Smooth muscle cell (in vitro differentiated cells): ENCODE measurements around the gene P2RY14. TPM values are rescaled to one million over a fixed set of nuclear protein-coding genes. Genes with fewer than 3 reads are reported as not detected.

Experiments
- DNase-seq: peaks from one replicate; lab custom pipeline; 2025; ENCODE audit not compliant: unreplicated experiment; lab: John Stamatoyannopoulos, UW
- H2AFZ ChIP-seq: fragments of 200-600 bp; sonication (generic); 2 replicates; pipeline ENCODE4 v1.6.0; 2016; ENCODE audit warnings: antibody characterized with exemption, low read depth, mild to moderate bottlenecking
- H3F3A ChIP-seq: fragments of 200-600 bp; sonication (generic); 2 replicates; pipeline ENCODE4 v1.6.0; 2017; ENCODE audit warnings: antibody characterized with exemption, low read depth
- H3K27ac ChIP-seq: fragments of 200-600 bp; sonication (generic); 2 replicates; pipeline ENCODE4 v1.5.1; 2016; ENCODE audit warnings: low read depth, mild to moderate bottlenecking
- H3K27me3 ChIP-seq: fragments of 200-600 bp; sonication (generic); 2 replicates; pipeline ENCODE4 v1.6.1; 2016; ENCODE audit warnings: low read depth, mild to moderate bottlenecking
- H3K36me3 ChIP-seq: fragments of 200-600 bp; sonication (generic); 2 replicates; pipeline ENCODE4 v1.5.1; 2016; ENCODE audit warnings: low read depth
- H3K4me1 ChIP-seq: fragments of 200-600 bp; sonication (generic); 2 replicates; pipeline ENCODE4 v1.5.1; 2016; ENCODE audit warnings: low read depth
- H3K4me2 ChIP-seq: fragments of 200-600 bp; sonication (generic); 2 replicates; pipeline ENCODE4 v1.6.0; 2016; ENCODE audit warnings: mild to moderate bottlenecking
- H3K4me3 ChIP-seq: fragments of 200-600 bp; sonication (generic); 2 replicates; pipeline ENCODE4 v1.5.1; 2016; ENCODE audit warnings: mild to moderate bottlenecking
- H3K79me2 ChIP-seq: fragments of 200-600 bp; sonication (generic); 2 replicates; pipeline ENCODE4 v1.6.0; 2016; ENCODE audit warnings: low read depth, mild to moderate bottlenecking
- H3K9ac ChIP-seq: fragments of 200-600 bp; sonication (generic); 2 replicates; pipeline ENCODE4 v1.6.0; 2016; ENCODE audit warnings: low read depth
- H3K9me3 ChIP-seq: fragments of 200-600 bp; sonication (generic); replicated peaks from 2 replicates; pipeline ENCODE4 v1.5.1; 2016; ENCODE audit warnings: low read depth
- H4K20me1 ChIP-seq: fragments of 200-600 bp; sonication (generic); 2 replicates; pipeline ENCODE4 v1.6.0; 2016; ENCODE audit warnings: low read depth
- CTCF ChIP-seq: fragments of 200-600 bp; sonication (generic); IDR thresholded peaks from 2 replicates; pipeline ENCODE4 v1.5.1; 2017; ENCODE audit warnings: borderline replicate concordance, mild to moderate bottlenecking, antibody characterized with exemption; ENCODE audit not compliant: insufficient read depth, poor library complexity, severe bottlenecking
- WGBS: methylation state at CpG from one replicate; pipeline ENCODE4 v1.1.7; 2016; ENCODE audit warnings: low lambda C conversion rate; 5-methylcytosine and 5-hydroxymethylcytosine counted together
- polyA plus RNA-seq: library from polyadenylated mRNA; unstranded; fragments of >200 nt; fragmentation: Nextera tagmentation; extraction: Ambion mirVana; gene quantifications from 2 replicates; pipeline ENCODE4 v1.2.1, GENCODE V29; 2016
- total RNA-seq: library from RNA; depleted of rRNA; stranded (reverse); fragments of >200 nt; gene quantifications from 2 replicates; pipeline ENCODE4 v1.2.3, GENCODE V29; 2014

Gene P2RY14
- total and polyA plus RNA-seq, 2 experiments from 2014 or later: not detected

- Histone ChIP-seq H3K9ac (no peak overlapping the region), H3K4me2 (no peak overlapping the region), H3K4me3 (no peak overlapping the region), H3K27me3 (no peaks in the 10 kb centered on the region), H3F3A (no peaks in the 10 kb centered on the region), H3K36me3 (no peaks in the 10 kb centered on the region), H3K4me1 (no peaks in the 10 kb centered on the region), H3K9me3 (no peaks in the 10 kb centered on the region), H3K79me2 (no peaks in the 10 kb centered on the region), H3K27ac (no peak overlapping the region), H2AFZ (peak overlapping the region; percentile 16), H4K20me1 (no peaks in the 10 kb centered on the region)
- WGBS: 62% methylated on average over 5 of the region's 5 CpGs
- no peak for TF ChIP-seq CTCF
- no peak for DNase-seq
Observed at GRCh38 chr3:151182349-151183079, 95.8 kb downstream of the P2RY14 start.

GRCh38 chr3:151178208-151178845, 100.0 kb downstream of the P2RY14 start:
- no peaks in the 10 kb centered on the region for H3K36me3 ChIP-seq
- no peak overlapping the region for H3K9ac ChIP-seq
- H3K9me3 ChIP-seq: no peaks in the 10 kb centered on the region
- no peak overlapping the region for H3K4me2 ChIP-seq
- H3K27me3 ChIP-seq: no peaks in the 10 kb centered on the region
- no peak for TF ChIP-seq CTCF
- H4K20me1 ChIP-seq: no peaks in the 10 kb centered on the region
- H3K4me3 ChIP-seq: no peak overlapping the region
- no peak overlapping the region for H3K27ac ChIP-seq
- no peaks in the 10 kb centered on the region for H3K79me2 ChIP-seq
- no peaks in the 10 kb centered on the region for H3K4me1 ChIP-seq
- WGBS: 78% methylated on average over 2 of the region's 2 CpGs
- no peak overlapping the region for H2AFZ ChIP-seq
- DNase-seq: no peak
- H3F3A ChIP-seq: no peaks in the 10 kb centered on the region

- WGBS: 44% methylated on average over 2 of the region's 2 CpGs
Observed at GRCh38 chr3:151175952-151176351, 102.4 kb downstream of the P2RY14 start.

More at GRCh38 chr3:151175952-151176351, 102.4 kb downstream of the P2RY14 start:
- no peak overlapping the region for H2AFZ ChIP-seq
- TF ChIP-seq CTCF: no peak
- no peak overlapping the region for H3K27ac ChIP-seq
- H3K4me1 ChIP-seq: no peaks in the 10 kb centered on the region
- H3K9ac ChIP-seq: no peak overlapping the region
- no peaks in the 10 kb centered on the region for H3F3A ChIP-seq
- no peaks in the 10 kb centered on the region for H3K9me3 ChIP-seq
- no peak overlapping the region for H3K4me3 ChIP-seq
- DNase-seq: no peak
- no peaks in the 10 kb centered on the region for H3K79me2 ChIP-seq
- H3K27me3 ChIP-seq: no peaks in the 10 kb centered on the region
- no peak overlapping the region for H3K4me2 ChIP-seq
- H3K36me3 ChIP-seq: no peaks in the 10 kb centered on the region
- H4K20me1 ChIP-seq: no peaks in the 10 kb centered on the region
